ENCODE results near the gene TRIB2. TPM values are rescaled to one million over a fixed set of nuclear protein-coding genes. Genes with fewer than 3 reads are reported as not detected.

Gene TRIB2
- total RNA-seq, 6 donors from 2014 or later = 25.4 to 104 (median 42.4) TPM

GRCh38 chr2:12770300-12770968 is 53.7 kb downstream of the TRIB2 start:
- Histone ChIP-seq H3K27me3 (no peaks in the 10 kb centered on the region), H3K36me3 (no peaks in the 10 kb centered on the region), H3K9me3 (peaks cover 0 to 4% (median 0%) of the 10 kb centered on the region in 4 donors), H3K4me1 (no peaks in the 10 kb centered on the region), H3K27ac (no peak overlapping the region), H3K4me3 (no peak overlapping the region)
- ATAC-seq (ENCODE audit: low FRiP score in 2 of 2) (no peak), DNase-seq (no peak)
- no peak for TF ChIP-seq POLR2A (IDR thresholded peaks at IDR 0.05)
- TF ChIP-seq POLR2AphosphoS5 (IDR thresholded peaks at IDR 0.05) = no peak
- no peak for TF ChIP-seq EP300 (IDR thresholded peaks at IDR 0.05)
- TF ChIP-seq, protein P1, sequence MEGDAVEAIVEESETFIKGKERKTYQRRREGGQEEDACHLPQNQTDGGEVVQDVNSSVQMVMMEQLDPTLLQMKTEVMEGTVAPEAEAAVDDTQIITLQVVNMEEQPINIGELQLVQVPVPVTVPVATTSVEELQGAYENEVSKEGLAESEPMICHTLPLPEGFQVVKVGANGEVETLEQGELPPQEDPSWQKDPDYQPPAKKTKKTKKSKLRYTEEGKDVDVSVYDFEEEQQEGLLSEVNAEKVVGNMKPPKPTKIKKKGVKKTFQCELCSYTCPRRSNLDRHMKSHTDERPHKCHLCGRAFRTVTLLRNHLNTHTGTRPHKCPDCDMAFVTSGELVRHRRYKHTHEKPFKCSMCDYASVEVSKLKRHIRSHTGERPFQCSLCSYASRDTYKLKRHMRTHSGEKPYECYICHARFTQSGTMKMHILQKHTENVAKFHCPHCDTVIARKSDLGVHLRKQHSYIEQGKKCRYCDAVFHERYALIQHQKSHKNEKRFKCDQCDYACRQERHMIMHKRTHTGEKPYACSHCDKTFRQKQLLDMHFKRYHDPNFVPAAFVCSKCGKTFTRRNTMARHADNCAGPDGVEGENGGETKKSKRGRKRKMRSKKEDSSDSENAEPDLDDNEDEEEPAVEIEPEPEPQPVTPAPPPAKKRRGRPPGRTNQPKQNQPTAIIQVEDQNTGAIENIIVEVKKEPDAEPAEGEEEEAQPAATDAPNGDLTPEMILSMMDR (IDR thresholded peaks at IDR 0.05) = no peak
- WGBS, 2 donors = 75 to 80% methylated on average over 8 of the region's 8 CpGs

DNA sequence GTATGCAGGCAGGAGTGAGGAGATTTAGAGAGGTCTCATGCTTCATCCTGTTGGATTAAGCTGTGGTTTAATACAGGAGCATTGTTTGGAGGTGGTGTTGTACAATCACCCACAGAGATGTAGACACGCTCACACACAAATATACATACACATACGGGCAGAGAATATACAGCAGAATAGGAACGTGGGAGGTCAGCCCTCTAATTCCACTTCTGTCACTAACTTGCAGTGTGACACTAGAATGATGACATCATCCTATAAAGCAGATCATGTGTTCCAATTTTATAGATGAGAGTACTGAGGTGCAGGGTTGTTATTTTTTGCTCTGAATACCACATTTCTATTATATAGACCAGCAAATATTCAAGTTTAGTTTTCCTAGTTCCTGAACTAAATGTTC is 54.4 kb downstream of the TRIB2 start:
- Histone ChIP-seq H3K27me3 (no peaks in the 10 kb centered on the region), H3K27ac (no peak overlapping the region), H3K9me3 (peaks cover 0 to 5% (median 0%) of the 10 kb centered on the region in 4 donors), H3K4me3 (no peak overlapping the region), H3K4me1 (no peaks in the 10 kb centered on the region), H3K36me3 (no peaks in the 10 kb centered on the region)
- no peak for TF ChIP-seq POLR2AphosphoS5 (IDR thresholded peaks at IDR 0.05)
- TF ChIP-seq POLR2A (IDR thresholded peaks at IDR 0.05) = no peak
- no peak for TF ChIP-seq EP300 (IDR thresholded peaks at IDR 0.05)
- TF ChIP-seq, protein P1 (IDR thresholded peaks at IDR 0.05) = no peak
- no peak for DNase-seq
- no peak for ATAC-seq (ENCODE audit: low FRiP score in 2 of 2)
- WGBS, 2 donors = 93 to 94% methylated on average over 3 of the region's 3 CpGs

DNA sequence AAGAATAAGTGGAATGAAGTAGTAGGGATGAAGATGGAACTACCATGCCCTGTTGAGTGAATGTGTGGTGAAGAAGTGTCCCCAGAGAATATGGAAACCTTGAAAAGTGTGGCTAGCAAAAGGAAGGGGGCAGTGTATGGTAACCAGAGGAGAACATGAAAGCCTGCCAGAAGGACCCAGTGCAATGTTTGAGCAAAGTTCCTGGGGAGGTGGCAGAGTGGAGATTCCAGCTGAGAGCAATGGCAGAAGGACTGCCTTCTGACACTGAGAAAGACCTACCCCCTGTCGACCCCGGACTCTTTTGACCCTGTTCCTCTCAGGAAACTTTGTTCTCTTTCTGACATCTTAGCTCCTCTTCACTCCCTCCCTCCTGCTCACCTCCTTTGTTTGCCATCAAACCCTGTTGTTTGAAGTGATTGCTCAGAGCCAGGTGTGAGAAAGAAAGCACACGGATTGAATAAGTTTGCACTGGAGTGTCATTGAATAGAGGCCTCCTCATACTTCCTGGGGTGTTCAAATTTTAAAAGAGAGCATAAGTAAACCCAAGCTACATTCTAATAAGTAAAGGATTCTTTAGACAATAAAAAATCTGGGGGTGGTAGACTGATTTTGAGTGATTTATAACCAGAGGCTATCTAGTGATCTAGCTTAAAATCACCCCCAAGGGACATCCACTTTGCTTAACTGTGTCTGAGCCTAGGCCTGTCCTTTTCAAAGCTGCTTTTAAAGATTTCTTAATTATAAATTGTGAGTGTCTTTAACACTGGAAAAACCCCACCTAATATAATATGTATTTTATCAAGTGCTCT is 57.1 kb downstream of the TRIB2 start:
- TF ChIP-seq, protein P1 (IDR thresholded peaks at IDR 0.05) = no peak
- TF ChIP-seq EP300 (IDR thresholded peaks at IDR 0.05) = no peak
- TF ChIP-seq POLR2AphosphoS5 (IDR thresholded peaks at IDR 0.05) = no peak
- no peak for TF ChIP-seq POLR2A (IDR thresholded peaks at IDR 0.05)
- Histone ChIP-seq H3K4me1 (no peaks in the 10 kb centered on the region), H3K9me3 (peaks cover 0 to 5% (median 0%) of the 10 kb centered on the region in 4 donors), H3K4me3 (no peak overlapping the region), H3K27ac (no peak overlapping the region), H3K36me3 (no peaks in the 10 kb centered on the region), H3K27me3 (no peaks in the 10 kb centered on the region)
- ATAC-seq (ENCODE audit: low FRiP score in 2 of 2) (no peak), DNase-seq (no peak)
- WGBS, 2 donors = 53 to 61% methylated on average over 3 of the region's 3 CpGs

GRCh38 chr2:12774395-12774727 is 57.6 kb downstream of the TRIB2 start:
- Histone ChIP-seq H3K4me3 (no peak overlapping the region), H3K9me3 (peaks cover 0 to 5% (median 0%) of the 10 kb centered on the region in 4 donors), H3K27ac (no peak overlapping the region), H3K4me1 (no peaks in the 10 kb centered on the region), H3K36me3 (no peaks in the 10 kb centered on the region), H3K27me3 (no peaks in the 10 kb centered on the region)
- no peak for DNase-seq
- no peak for TF ChIP-seq EP300 (IDR thresholded peaks at IDR 0.05)
- TF ChIP-seq POLR2A (IDR thresholded peaks at IDR 0.05) = no peak
- TF ChIP-seq POLR2AphosphoS5 (IDR thresholded peaks at IDR 0.05) = no peak
- TF ChIP-seq, protein P1 (IDR thresholded peaks at IDR 0.05) = no peak
- no peak for ATAC-seq (ENCODE audit: low FRiP score in 2 of 2)
- 87 to 96% methylated on average over 1 of the region's 1 CpG for WGBS, 2 donors

Data from upper lobe of left lung (tissue), 6 donors.